LNCaP clone FGC (cell line): ENCODE results near the gene TYMP.

Source experiments
- DNase-seq: peaks from one replicate; pipeline ENCODE4 v3.0.0-alpha.2; 2011; ENCODE audit warnings: low read depth
- H3K4me3 ChIP-seq: 2 replicates; pipeline ENCODE4 v1.5.1; 2011; ENCODE audit warnings: mild to moderate bottlenecking, low read depth, low read length, control low read depth
- CTCF ChIP-seq: IDR thresholded peaks from 2 replicates; pipeline ENCODE4 v1.5.1; 2012; ENCODE audit warnings: mild to moderate bottlenecking; ENCODE audit not compliant: control insufficient read depth, insufficient read depth; ENCODE audit errors: extremely low read depth

Gene TYMP

GRCh38 chr22:50507421-50507990, 22.3 kb downstream of the TYMP start, which contains the start of gene LMF2:
LMF2 (minus strand) TSS chr22:50507702; CDS start chr22:50507675, 27 bp downstream.
- DNase-seq = no peak
- no peak for TF ChIP-seq CTCF
- peak within 1 kb of the TSS; percentile 96 for H3K4me3 ChIP-seq

GRCh38 chr22:50506611-50507420, 23.0 kb downstream of the TYMP start:
- no peak for TF ChIP-seq CTCF
- peak overlapping the region; percentile 96 for H3K4me3 ChIP-seq
- DNase-seq = no peak

- H3K4me3 ChIP-seq = peak overlapping the region; percentile 96
- TF ChIP-seq CTCF = no peak
- no peak for DNase-seq
Observed at GRCh38 chr22:50505776-50506610, 23.8 kb downstream of the TYMP start.

- TF ChIP-seq CTCF = no peak
- no peak for DNase-seq
- no peak overlapping the region for H3K4me3 ChIP-seq
Observed at GRCh38 chr22:50505276-50505775, 24.5 kb downstream of the TYMP start.

GRCh38 chr22:50504369-50505211, 25.2 kb downstream of the TYMP start:
- no peak overlapping the region for H3K4me3 ChIP-seq
- no peak for DNase-seq
- TF ChIP-seq CTCF = no peak
